GM12878 (cell line): ENCODE data around the gene FOSL1. TPM values are rescaled to one million over a fixed set of nuclear protein-coding genes. Genes with fewer than 3 reads are reported as not detected.

Experiments used
- CBX3 ChIP-seq: fragments of 200-600 bp; sonication (generic); IDR thresholded peaks from 2 replicates; pipeline ENCODE4 v1.6.1; 2016; ENCODE audit warnings: low read depth, borderline replicate concordance
- CEBPB ChIP-seq, 2 experiments: fragments of 150-350 bp in 1 of 2; IDR thresholded peaks; 2 replicates each; pipeline ENCODE4 v1.6.1; 2012 to 2014; ENCODE audit warnings: low read depth in 2 of 2, low read length in 2 of 2, borderline replicate concordance in 1 of 2, inconsistent platforms in 1 of 2
- CHD1 ChIP-seq: IDR thresholded peaks from 2 replicates; pipeline ENCODE4 v1.6.1; 2012; ENCODE audit warnings: low read depth, low read length, improper control_type of control experiment
- CREM ChIP-seq: IDR thresholded peaks from 2 replicates; pipeline ENCODE4 v1.6.1; 2014; ENCODE audit warnings: antibody characterized with exemption, low read depth
- EGR1 ChIP-seq, 2 experiments: IDR thresholded peaks; 1 replicate in 1 of 2; 2 replicates in 1 of 2; pipeline ENCODE4 v1.6.1; 2011 to 2012; ENCODE audit warnings: low read depth in 2 of 2, low read length in 2 of 2, borderline replicate concordance in 1 of 2, mild to moderate bottlenecking in 1 of 2, moderate library complexity in 1 of 2
- ETV6 ChIP-seq, 2 experiments: fragments of 450-650 bp in 1 of 2; IDR thresholded peaks in 1 of 2; conservative IDR thresholded peaks in 1 of 2; 2 replicates each; pipeline ENCODE4 v1.6.1; 2014; ENCODE audit warnings: antibody characterized with exemption in 1 of 2, borderline replicate concordance in 1 of 2, low read depth in 1 of 2, mild to moderate bottlenecking in 1 of 2, moderate library complexity in 1 of 2
- LARP7 ChIP-seq: fragments of 450-650 bp; IDR thresholded peaks from 2 replicates; pipeline ENCODE4 v1.6.1; 2017; ENCODE audit warnings: mild to moderate bottlenecking
- MXI1 ChIP-seq: fragments of 150-350 bp; IDR thresholded peaks from 2 replicates; pipeline ENCODE4 v1.6.1; 2011; ENCODE audit warnings: low read depth, mild to moderate bottlenecking, inconsistent platforms, low read length, improper control_type of control experiment
- MYB ChIP-seq: fragments of 150-350 bp; IDR thresholded peaks from 2 replicates; pipeline ENCODE4 v1.6.1; 2014; ENCODE audit warnings: mild to moderate bottlenecking, low read depth, low read length, borderline replicate concordance
- POLR2AphosphoS2 ChIP-seq: IDR thresholded peaks from 2 replicates; pipeline ENCODE4 v1.6.1; 2011; ENCODE audit warnings: low read depth, mild to moderate bottlenecking, low read length, improper control_type of control experiment, moderate library complexity
- RCOR1 ChIP-seq: conservative IDR thresholded peaks from 2 replicates; pipeline ENCODE4 v1.6.1; 2012; ENCODE audit warnings: low read depth, low read length, improper control_type of control experiment
- TCF7 ChIP-seq: IDR thresholded peaks from 2 replicates; pipeline ENCODE4 v1.6.1; 2014; ENCODE audit warnings: antibody characterized with exemption, borderline replicate concordance
- YBX1 ChIP-seq: fragments of 450-650 bp; IDR thresholded peaks from 2 replicates; pipeline ENCODE4 v1.6.1; 2016; ENCODE audit warnings: antibody characterized with exemption
- YY1 ChIP-seq: IDR thresholded peaks from 2 replicates; pipeline ENCODE4 v1.6.1; 2011; ENCODE audit warnings: low read depth, mild to moderate bottlenecking, low read length
- ZBTB4 ChIP-seq: fragments of 450-650 bp; formaldehyde crosslinking; IDR thresholded peaks from 2 replicates; pipeline ENCODE4 v1.4.0; 2022; ENCODE audit warnings: mild to moderate bottlenecking, moderate library complexity
- polyA plus RNA-seq, 11 experiments: library from polyadenylated mRNA; depleted of rRNA in 4 of 11; unstranded in 6 of 11; stranded (reverse) in 5 of 11; fragments of >200 nt; fragmentation: Nextera tagmentation in 4 of 11; fragmentation: Illumina TruSeq in 1 of 11; extraction: Ambion mirVana in 4 of 11; extraction: Trizol in 1 of 11; gene quantifications; 1 replicate in 1 of 11; 2 replicates in 10 of 11; pipeline versions ENCODE4 v1.2.1 to v1.2.3, GENCODE V29; 2011 to 2016; ENCODE audit warnings: inconsistent platforms in 2 of 11, missing spikeins in 2 of 11, low read depth in 1 of 11
- total RNA-seq, 4 experiments: library from RNA; depleted of rRNA in 3 of 4; stranded (reverse); fragments of >200 nt in 3 of 4; fragmentation: Illumina TruSeq in 1 of 4; extraction: Trizol in 1 of 4; gene quantifications; 2 replicates each; pipeline versions ENCODE4 v1.2.1 to v1.2.3, GENCODE V29; 2013 to 2021
- TF ChIP-seq, protein P1 (sequence below): IDR thresholded peaks from 2 replicates; pipeline ENCODE4 v1.6.1; 2012; ENCODE audit warnings: low read length, inconsistent platforms
- TF ChIP-seq, protein P2 (sequence below): fragments of 450-650 bp; conservative IDR thresholded peaks from 2 replicates; pipeline ENCODE4 v1.6.1; 2017; ENCODE audit warnings: mild to moderate bottlenecking, moderate library complexity
- TF ChIP-seq, protein P3 (sequence below): fragments of 450-650 bp; IDR thresholded peaks from 2 replicates; pipeline ENCODE4 v1.6.1; 2016; ENCODE audit warnings: mild to moderate bottlenecking, moderate library complexity, borderline replicate concordance

The FOSL1 gene
- total and polyA plus RNA-seq, 10 of the 15 experiments (the other 5 are each of a cell fraction or from before 2014, with no cell fraction given): 0.82 to 5.4 (median 2.1) TPM

DNA sequence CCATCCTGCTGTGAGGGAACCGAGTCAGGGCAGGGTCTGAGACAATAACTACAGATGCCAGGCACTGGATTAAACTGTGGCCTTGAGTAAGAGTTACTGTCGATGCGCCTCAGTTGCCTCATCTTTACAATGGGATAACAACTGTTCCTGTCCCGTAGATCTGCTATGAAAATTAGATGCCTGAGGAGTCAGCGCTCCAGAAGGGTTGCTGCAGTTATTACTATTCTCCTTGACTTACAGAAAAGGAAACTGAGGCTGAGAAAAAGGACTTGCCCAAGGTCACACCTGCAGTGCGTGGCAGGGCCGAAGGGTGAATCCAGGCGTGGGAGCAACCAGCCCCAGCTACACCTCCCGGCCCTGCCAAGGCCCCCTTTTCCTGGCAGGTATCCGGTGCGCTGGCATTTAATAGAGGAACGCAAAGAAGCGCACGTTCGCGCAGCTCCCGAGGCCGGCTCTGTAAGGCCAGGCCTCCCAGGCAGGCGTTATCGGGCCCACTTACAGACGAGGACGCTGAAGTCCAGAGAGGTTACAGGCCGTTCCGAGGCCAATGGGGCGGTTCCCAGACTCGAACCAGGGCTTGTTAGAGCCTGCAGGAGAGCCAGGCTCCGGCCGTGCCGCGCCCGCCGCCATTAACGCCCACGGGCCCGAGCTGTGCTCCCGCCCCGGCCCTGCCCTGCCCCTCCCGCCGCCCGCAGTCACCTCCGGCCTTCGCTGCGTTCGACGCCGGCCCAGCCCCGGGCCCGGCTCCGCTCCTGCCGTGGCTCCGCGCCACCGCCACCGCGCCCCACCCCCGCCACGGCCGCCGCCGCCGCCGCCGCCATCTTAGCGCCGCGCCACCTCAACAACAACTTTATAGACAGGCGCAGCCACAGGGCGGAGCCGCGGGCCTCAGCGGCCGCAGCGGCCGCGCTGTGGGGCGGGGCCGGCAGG is 18.3 kb upstream of the FOSL1 start, which contains the start of gene C11orf68 (continued):
- TF ChIP-seq, protein P1, sequence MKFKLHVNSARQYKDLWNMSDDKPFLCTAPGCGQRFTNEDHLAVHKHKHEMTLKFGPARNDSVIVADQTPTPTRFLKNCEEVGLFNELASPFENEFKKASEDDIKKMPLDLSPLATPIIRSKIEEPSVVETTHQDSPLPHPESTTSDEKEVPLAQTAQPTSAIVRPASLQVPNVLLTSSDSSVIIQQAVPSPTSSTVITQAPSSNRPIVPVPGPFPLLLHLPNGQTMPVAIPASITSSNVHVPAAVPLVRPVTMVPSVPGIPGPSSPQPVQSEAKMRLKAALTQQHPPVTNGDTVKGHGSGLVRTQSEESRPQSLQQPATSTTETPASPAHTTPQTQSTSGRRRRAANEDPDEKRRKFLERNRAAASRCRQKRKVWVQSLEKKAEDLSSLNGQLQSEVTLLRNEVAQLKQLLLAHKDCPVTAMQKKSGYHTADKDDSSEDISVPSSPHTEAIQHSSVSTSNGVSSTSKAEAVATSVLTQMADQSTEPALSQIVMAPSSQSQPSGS: no peak
- TF ChIP-seq MYB (no peak), RCOR1 (0 out of 2 replicates have a peak, but pooled peaks have one; percentile 10), CHD1 (no peak), ETV6 (conservative IDR thresholded peaks at IDR 0.05 in 1 of 2, IDR thresholded peaks at IDR 0.05 in 1 of 2; ENCODE audit: borderline replicate concordance in 1 of 2, low read depth in 1 of 2) (no peak), YBX1 (no peak), ZBTB4 (CRISPR knock-in tag) (no peak), POLR2AphosphoS2 (no peak), CREM (no peak), MXI1 (no peak), EGR1 (IDR thresholded peaks at IDR 0.05; ENCODE audit: borderline replicate concordance in 1 of 2, low read depth in 2 of 2, low read length in 2 of 2) (peak in 1 of 2 experiments; percentile 77; a peak in 2 of 3 replicates), TCF7 (no peak), YY1 (peak; percentile 95), CBX3 (no peak), LARP7 (peak; percentile 41), CEBPB (IDR thresholded peaks at IDR 0.05; ENCODE audit: borderline replicate concordance in 1 of 2, low read depth in 2 of 2, low read length in 2 of 2) (no peak)
- TF ChIP-seq, protein P2, sequence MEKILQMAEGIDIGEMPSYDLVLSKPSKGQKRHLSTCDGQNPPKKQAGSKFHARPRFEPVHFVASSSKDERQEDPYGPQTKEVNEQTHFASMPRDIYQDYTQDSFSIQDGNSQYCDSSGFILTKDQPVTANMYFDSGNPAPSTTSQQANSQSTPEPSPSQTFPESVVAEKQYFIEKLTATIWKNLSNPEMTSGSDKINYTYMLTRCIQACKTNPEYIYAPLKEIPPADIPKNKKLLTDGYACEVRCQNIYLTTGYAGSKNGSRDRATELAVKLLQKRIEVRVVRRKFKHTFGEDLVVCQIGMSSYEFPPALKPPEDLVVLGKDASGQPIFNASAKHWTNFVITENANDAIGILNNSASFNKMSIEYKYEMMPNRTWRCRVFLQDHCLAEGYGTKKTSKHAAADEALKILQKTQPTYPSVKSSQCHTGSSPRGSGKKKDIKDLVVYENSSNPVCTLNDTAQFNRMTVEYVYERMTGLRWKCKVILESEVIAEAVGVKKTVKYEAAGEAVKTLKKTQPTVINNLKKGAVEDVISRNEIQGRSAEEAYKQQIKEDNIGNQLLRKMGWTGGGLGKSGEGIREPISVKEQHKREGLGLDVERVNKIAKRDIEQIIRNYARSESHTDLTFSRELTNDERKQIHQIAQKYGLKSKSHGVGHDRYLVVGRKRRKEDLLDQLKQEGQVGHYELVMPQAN: peak; percentile 46; the same call in 1 of the 2 replicates
- TF ChIP-seq, protein P3, sequence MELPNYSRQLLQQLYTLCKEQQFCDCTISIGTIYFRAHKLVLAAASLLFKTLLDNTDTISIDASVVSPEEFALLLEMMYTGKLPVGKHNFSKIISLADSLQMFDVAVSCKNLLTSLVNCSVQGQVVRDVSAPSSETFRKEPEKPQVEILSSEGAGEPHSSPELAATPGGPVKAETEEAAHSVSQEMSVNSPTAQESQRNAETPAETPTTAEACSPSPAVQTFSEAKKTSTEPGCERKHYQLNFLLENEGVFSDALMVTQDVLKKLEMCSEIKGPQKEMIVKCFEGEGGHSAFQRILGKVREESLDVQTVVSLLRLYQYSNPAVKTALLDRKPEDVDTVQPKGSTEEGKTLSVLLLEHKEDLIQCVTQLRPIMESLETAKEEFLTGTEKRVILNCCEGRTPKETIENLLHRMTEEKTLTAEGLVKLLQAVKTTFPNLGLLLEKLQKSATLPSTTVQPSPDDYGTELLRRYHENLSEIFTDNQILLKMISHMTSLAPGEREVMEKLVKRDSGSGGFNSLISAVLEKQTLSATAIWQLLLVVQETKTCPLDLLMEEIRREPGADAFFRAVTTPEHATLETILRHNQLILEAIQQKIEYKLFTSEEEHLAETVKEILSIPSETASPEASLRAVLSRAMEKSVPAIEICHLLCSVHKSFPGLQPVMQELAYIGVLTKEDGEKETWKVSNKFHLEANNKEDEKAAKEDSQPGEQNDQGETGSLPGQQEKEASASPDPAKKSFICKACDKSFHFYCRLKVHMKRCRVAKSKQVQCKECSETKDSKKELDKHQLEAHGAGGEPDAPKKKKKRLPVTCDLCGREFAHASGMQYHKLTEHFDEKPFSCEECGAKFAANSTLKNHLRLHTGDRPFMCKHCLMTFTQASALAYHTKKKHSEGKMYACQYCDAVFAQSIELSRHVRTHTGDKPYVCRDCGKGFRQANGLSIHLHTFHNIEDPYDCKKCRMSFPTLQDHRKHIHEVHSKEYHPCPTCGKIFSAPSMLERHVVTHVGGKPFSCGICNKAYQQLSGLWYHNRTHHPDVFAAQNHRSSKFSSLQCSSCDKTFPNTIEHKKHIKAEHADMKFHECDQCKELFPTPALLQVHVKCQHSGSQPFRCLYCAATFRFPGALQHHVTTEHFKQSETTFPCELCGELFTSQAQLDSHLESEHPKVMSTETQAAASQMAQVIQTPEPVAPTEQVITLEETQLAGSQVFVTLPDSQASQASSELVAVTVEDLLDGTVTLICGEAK: peak; percentile 70
